OCI-LY1 (cell line): Measurements from ENCODE around the gene PTPN18.

ENCODE experiments used
- CTCF ChIP-seq: fragments of 200-600 bp; sonication (generic), shearing (Covaris generic); IDR thresholded peaks from 2 replicates; pipeline ENCODE4 v1.5.1; 2017; ENCODE audit warnings: mild to moderate bottlenecking, antibody characterized with exemption, low read length, moderate library complexity, mixed read lengths
- EZH2 ChIP-seq: fragments of 200-600 bp; sonication (generic), shearing (Covaris generic); IDR thresholded peaks from 2 replicates; pipeline ENCODE4 v1.8.0; 2017; ENCODE audit warnings: borderline replicate concordance, mixed run types, mild to moderate bottlenecking, antibody characterized with exemption, low read length, moderate library complexity, mixed read lengths

- no peak for TF ChIP-seq CTCF
- no peak for TF ChIP-seq EZH2
Measured at GRCh38 chr2:130378898-130379214, 23.0 kb downstream of the PTPN18 start.
